OCI-LY3 (cell line): Measurements from ENCODE around the gene RAB12.

Experiments used
- CTCF ChIP-seq: fragments of 200-600, 300-600 bp; sonication (generic); IDR thresholded peaks from 2 replicates; pipeline ENCODE4 v1.5.1; 2014; ENCODE audit warnings: antibody characterized with exemption, low read length, low read depth
- EZH2phosphoT487 ChIP-seq: fragments of 200-600 bp; shearing (Covaris generic); IDR thresholded peaks from 2 replicates; pipeline ENCODE4 v1.6.1; 2018; ENCODE audit warnings: antibody characterized with exemption, mixed run types, low read depth

GRCh38 chr18:8659609-8660242 is 50.5 kb downstream of the RAB12 start:
- TF ChIP-seq CTCF (no peak), EZH2phosphoT487 (no peak)
